Measurements from ENCODE around the gene PATE1.

DNA sequence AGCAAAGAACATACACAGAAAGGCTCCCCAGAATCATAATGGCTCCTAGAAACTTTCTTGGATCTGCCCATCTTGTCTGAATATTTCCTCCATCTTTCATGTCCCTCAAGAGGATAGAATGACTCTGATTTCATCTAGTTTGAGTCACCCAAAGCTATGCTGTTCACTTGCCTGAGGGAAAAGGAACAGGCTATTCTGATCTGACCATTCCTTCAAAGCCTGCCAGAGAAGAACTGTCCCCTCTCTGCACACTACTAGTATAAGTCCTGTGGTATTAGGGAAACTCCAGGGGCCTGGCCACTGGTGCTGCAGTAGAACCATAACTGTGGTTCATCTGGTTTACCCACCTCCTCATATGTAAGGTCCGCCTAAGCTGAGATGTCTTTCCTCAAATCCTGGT, 2.4 kb upstream of the PATE1 start:
- TF ChIP-seq EP300 (IDR thresholded peaks at IDR 0.05), result no peak
- TF ChIP-seq POLR2A (IDR thresholded peaks at IDR 0.05), result no peak

All from suprapubic skin (tissue), 2 donors.